Measurements from ENCODE around the gene NCOA7. TPM values are rescaled to one million over a fixed set of nuclear protein-coding genes. Genes with fewer than 3 reads are reported as not detected.

Gene NCOA7
- total and polyA plus RNA-seq, 2 of the 8 experiments (the other 6 are each of a cell fraction or from before 2014, with no cell fraction given) = 2.6 to 10.7 TPM

- 86% methylated on average over 4 of the region's 4 CpGs; no CpG with 5 or more reads in 1 of the 2 experiments for WGBS, 2 experiments (ENCODE audit: extremely low coverage in 1 of 2, insufficient coverage in 1 of 2, insufficient read length in 1 of 2, insufficient replicate concordance in 2 of 2, low coverage in 1 of 2, low lambda C conversion rate in 2 of 2, missing lambda C conversion rate in 1 of 2)
- Histone ChIP-seq H3K4me2 (ENCODE audit: insufficient read depth in 1 of 2, low read depth in 2 of 2, low read length in 2 of 2) (no peak overlapping the region), H3K27me3 (replicated peaks in 1 of 4; ENCODE audit: control insufficient read depth in 3 of 4, extremely low read depth in 1 of 4, insufficient read depth in 3 of 4, low read length in 3 of 4) (peaks cover 0 to 2% (median 0%) of the 10 kb centered on the region in 4 experiments; a peak in 1 of 7 replicates), H2BK120ac (replicated peaks; ENCODE audit: low read depth, low read length) (no peak overlapping the region), H3K79me2 (ENCODE audit: control insufficient read depth in 1 of 2, insufficient read depth in 2 of 2, low read length in 2 of 2) (no peaks in the 10 kb centered on the region), H3K9ac (replicated peaks in 1 of 4; ENCODE audit: extremely low read depth in 1 of 4, low read depth in 3 of 4, low read length in 3 of 4) (no peak overlapping the region), H4K20me1 (replicated peaks in 1 of 2; ENCODE audit: control insufficient read depth in 1 of 2, insufficient read depth in 2 of 2, low read length in 2 of 2) (no peaks in the 10 kb centered on the region), H3K9me3 (ENCODE audit: insufficient read depth in 2 of 2, low read depth in 1 of 2, low read length in 1 of 2) (no peaks in the 10 kb centered on the region), H3K23ac (ENCODE audit: insufficient read length) (no peak overlapping the region), H3K79me1 (ENCODE audit: low read depth, low read length) (no peaks in the 10 kb centered on the region), H2BK20ac (ENCODE audit: low read length) (no peak overlapping the region), H2AK5ac (ENCODE audit: low read depth, low read length) (no peak overlapping the region), H2AFZ (ENCODE audit: low read length) (no peak overlapping the region), H2BK15ac (ENCODE audit: low read length) (no peak overlapping the region), H3K14ac (ENCODE audit: insufficient read length) (no peak overlapping the region), H3K4me3 (ENCODE audit: extremely low read depth in 1 of 4, insufficient read depth in 2 of 4, low read depth in 3 of 4, low read length in 4 of 4) (no peak overlapping the region), H4K5ac (ENCODE audit: insufficient read length, low read depth, low read length) (no peak overlapping the region), H4K8ac (ENCODE audit: extremely low read depth, insufficient read depth, low read length) (no peak overlapping the region), H3K4me1 (replicated peaks in 1 of 4; ENCODE audit: control insufficient read depth in 3 of 4, insufficient read depth in 4 of 4, low read length in 3 of 4) (no peaks in the 10 kb centered on the region), H3K56ac (replicated peaks; ENCODE audit: insufficient read length, low read depth, low read length) (no peak overlapping the region), H2BK12ac (ENCODE audit: low read depth, low read length) (no peak overlapping the region), H3K23me2 (ENCODE audit: low read depth, low read length) (no peaks in the 10 kb centered on the region), H3K36me3 (ENCODE audit: control insufficient read depth in 2 of 4, insufficient read depth in 4 of 4, low read length in 3 of 4) (no peaks in the 10 kb centered on the region), H3K18ac (ENCODE audit: extremely low read depth, low read length) (no peak overlapping the region), H4K91ac (replicated peaks; ENCODE audit: insufficient read length, low read length) (no peak overlapping the region), H3K4ac (replicated peaks; ENCODE audit: insufficient read length, low read depth, low read length) (no peak overlapping the region), H3K27ac (ENCODE audit: low read depth, low read length) (no peak overlapping the region), H2BK5ac (ENCODE audit: low read depth, low read length) (no peak overlapping the region)
- CTCF ChIA-PET (ENCODE audit: partially characterized antibody) = interaction anchor here (1.0 to 1.3 kb wide), 3 partner anchors 27 to 87 kb away, joined by 3 to 4 read pairs (median 3); partner anchors contain the start of gene NCOA7
- FAIRE-seq (no peak), DNase-seq (ENCODE audit: low read depth in 1 of 2, low spot score in 2 of 2) (no peak)
- POLR2A ChIA-PET (ENCODE audit: partially characterized antibody) = no interaction called here
- no peak for TF ChIP-seq CHD1 (IDR thresholded peaks at IDR 0.05; ENCODE audit: low read depth, low read length)
- TF ChIP-seq MAX (IDR thresholded peaks at IDR 0.05) = no peak
- TF ChIP-seq BRCA1 (IDR thresholded peaks at IDR 0.05; ENCODE audit: low read depth, low read length) = no peak
- no peak for TF ChIP-seq FOSL1 (IDR thresholded peaks at IDR 0.05; ENCODE audit: insufficient read depth, low read depth, low read length)
- TF ChIP-seq GABPA (IDR thresholded peaks at IDR 0.05; ENCODE audit: borderline replicate concordance, insufficient read depth, low read length) = no peak
- no peak for TF ChIP-seq CHD2 (IDR thresholded peaks at IDR 0.05; ENCODE audit: low read length)
- no peak for TF ChIP-seq CTCF (IDR thresholded peaks at IDR 0.05; ENCODE audit: control extremely low read depth in 1 of 3, insufficient read depth in 1 of 3, low read depth in 1 of 3, low read length in 3 of 3)
- no peak for TF ChIP-seq KDM5A (IDR thresholded peaks at IDR 0.05; ENCODE audit: low read length)
- no peak for TF ChIP-seq SIN3A (conservative IDR thresholded peaks at IDR 0.05 in 1 of 2, IDR thresholded peaks at IDR 0.05 in 1 of 2; ENCODE audit: low read depth in 1 of 2, low read length in 2 of 2)
- TF ChIP-seq SAP30 (IDR thresholded peaks at IDR 0.05; ENCODE audit: insufficient read depth, insufficient replicate concordance, low read length) = no peak
Observed at GRCh38 chr6:125818772-125819260, 28.1 kb downstream of the NCOA7 start.
